Measurements from ENCODE around the gene NAALADL2.

- TF ChIP-seq CTCF (IDR thresholded peaks at IDR 0.05) (no peak), POLR2A (IDR thresholded peaks at IDR 0.05; ENCODE audit: low read depth) (no peak), POLR2AphosphoS5 (IDR thresholded peaks at IDR 0.05) (no peak)
These were observed 872.4 kb downstream of the NAALADL2 start for GRCh38 chr3:175731543-175731942.
